ENCODE measurements around the gene LMF1.

DNA sequence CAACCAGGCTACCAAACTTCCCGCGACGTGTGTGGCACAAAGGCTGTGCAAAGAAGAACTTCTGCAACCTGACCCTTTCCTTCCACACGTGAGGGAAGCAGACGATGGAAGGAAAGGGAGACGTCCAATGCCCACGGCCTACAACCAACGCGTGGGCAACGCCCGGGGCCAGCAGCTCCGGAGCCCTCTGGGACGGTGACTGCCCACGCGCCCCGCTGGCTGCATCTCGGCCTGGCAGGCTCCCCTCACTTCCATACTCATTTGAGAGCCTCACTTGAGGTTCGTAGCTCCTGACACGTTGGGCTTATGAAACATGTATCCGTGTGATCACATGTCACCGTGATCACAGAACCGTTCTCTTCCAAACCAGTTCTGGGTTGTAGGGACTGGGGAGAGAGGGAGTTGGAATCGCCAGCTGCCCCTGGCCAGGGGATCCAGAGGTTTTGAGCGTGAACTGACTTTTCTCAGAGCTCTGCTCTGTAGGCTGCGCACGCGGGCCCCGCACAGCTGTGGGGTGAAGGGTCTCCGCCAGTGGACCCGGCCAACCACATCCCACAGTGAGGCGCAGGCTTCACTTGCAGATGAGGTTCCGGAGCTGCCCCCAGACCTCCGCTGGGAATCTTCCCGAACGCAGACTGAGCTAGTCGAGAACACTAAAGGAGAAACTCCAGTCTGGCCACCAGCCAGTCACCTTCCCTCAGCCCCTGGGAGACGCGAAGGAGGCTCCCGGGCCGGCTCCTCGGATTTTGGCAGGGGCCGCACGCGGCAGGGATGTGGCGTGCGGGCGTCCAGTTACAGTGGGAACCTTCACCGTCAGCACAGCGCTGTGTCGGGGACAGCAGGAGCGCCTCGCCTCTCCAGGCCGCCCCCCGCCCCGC lies 1.0 kb downstream of the LMF1 start:
- TF ChIP-seq, protein P1, sequence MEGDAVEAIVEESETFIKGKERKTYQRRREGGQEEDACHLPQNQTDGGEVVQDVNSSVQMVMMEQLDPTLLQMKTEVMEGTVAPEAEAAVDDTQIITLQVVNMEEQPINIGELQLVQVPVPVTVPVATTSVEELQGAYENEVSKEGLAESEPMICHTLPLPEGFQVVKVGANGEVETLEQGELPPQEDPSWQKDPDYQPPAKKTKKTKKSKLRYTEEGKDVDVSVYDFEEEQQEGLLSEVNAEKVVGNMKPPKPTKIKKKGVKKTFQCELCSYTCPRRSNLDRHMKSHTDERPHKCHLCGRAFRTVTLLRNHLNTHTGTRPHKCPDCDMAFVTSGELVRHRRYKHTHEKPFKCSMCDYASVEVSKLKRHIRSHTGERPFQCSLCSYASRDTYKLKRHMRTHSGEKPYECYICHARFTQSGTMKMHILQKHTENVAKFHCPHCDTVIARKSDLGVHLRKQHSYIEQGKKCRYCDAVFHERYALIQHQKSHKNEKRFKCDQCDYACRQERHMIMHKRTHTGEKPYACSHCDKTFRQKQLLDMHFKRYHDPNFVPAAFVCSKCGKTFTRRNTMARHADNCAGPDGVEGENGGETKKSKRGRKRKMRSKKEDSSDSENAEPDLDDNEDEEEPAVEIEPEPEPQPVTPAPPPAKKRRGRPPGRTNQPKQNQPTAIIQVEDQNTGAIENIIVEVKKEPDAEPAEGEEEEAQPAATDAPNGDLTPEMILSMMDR (IDR thresholded peaks at IDR 0.05): no peak
- TF ChIP-seq POLR2A (IDR thresholded peaks at IDR 0.05) (no peak), POLR2AphosphoS5 (IDR thresholded peaks at IDR 0.05) (no peak)

Data from prostate gland (tissue), 2 donors.